Measurements from ENCODE around the gene NOXA1. TPM values are rescaled to one million over a fixed set of nuclear protein-coding genes. Genes with fewer than 3 reads are reported as not detected.

Gene NOXA1
- total and polyA plus RNA-seq, 9 of the 15 experiments (the other 6 are each of a cell fraction or from before 2014, with no cell fraction given), result 0.07 to 1.2 (median 0.20) TPM; not detected in 4

- DNase-seq (ENCODE audit: extremely low read depth in 1 of 4, low spot score in 3 of 4), result peak; percentile 88 to 94 (median 91)
- Histone ChIP-seq H3K4me1 (replicated peaks in 1 of 2; ENCODE audit: control insufficient read depth in 2 of 2, insufficient read depth in 2 of 2, low read length in 2 of 2) (peaks cover 14 to 79% of the 10 kb centered on the region in 2 experiments; a peak in 4 of 5 replicates), H2AFZ (ENCODE audit: low read depth, low read length) (peak overlapping the region; percentile 74), H3K36me3 (ENCODE audit: control insufficient read depth, insufficient read depth, low read length) (no peaks in the 10 kb centered on the region), H4K20me1 (replicated peaks; ENCODE audit: control insufficient read depth, insufficient read depth, low read length) (no peaks in the 10 kb centered on the region), H3K27me3 (ENCODE audit: control insufficient read depth in 2 of 2, insufficient read depth in 2 of 2, low read length in 2 of 2) (no peaks in the 10 kb centered on the region), H3K4me3 (no peak overlapping the region; the same call in 1 of the 2 replicates), H3K79me2 (ENCODE audit: control insufficient read depth, insufficient read depth, low read length) (no peaks in the 10 kb centered on the region), H3K4me2 (ENCODE audit: insufficient read depth, low read length) (peak overlapping the region; percentile 50), H3K9me3 (replicated peaks; ENCODE audit: control insufficient read depth, insufficient read depth, low read depth, low read length) (no peaks in the 10 kb centered on the region), H3K9me1 (ENCODE audit: control insufficient read depth, insufficient read depth, low read length) (no peaks in the 10 kb centered on the region), H3K27ac (ENCODE audit: extremely low read depth, low read depth, low read length) (peak overlapping the region; percentile 78; the same call in 2 of the 3 replicates), H3K9ac (ENCODE audit: insufficient read depth in 1 of 2, low read depth in 2 of 2, low read length in 2 of 2) (peak overlapping the region; percentile 69 to 91)
- FAIRE-seq, result peak; percentile 94
- WGBS (ENCODE audit: insufficient coverage, low coverage, missing lambda C conversion rate), result 31% methylated on average over 36 of the region's 42 CpGs
- ChIA-PET CTCF (ENCODE audit: low intra/inter-chr PET ratio) (no interaction called here), POLR2A (interaction anchor here (1.0 to 3.5 kb wide), 4 partner anchors 8 to 197 kb away, joined by 3 to 21 read pairs (median 4); partner anchors contain the start of genes EXD3 and NOXA1)
- in situ Hi-C loops (cut with MboI) (no loop called here), intact Hi-C loops (cut with micrococcal nuclease) (no loop called here)
- no TSS peak for BruUV-seq (replicated peaks)
- peak; percentile 96 for ATAC-seq
- TF ChIP-seq FOXK2 (conservative IDR thresholded peaks at IDR 0.05 in 1 of 2, IDR thresholded peaks at IDR 0.05 in 1 of 2; ENCODE audit: low read depth in 2 of 2), result 0 out of 4 replicates have a peak, but pooled peaks of 1 of the 2 experiments have one; percentile 41
- no peak for TF ChIP-seq ID3 (CRISPR knock-in tag; IDR thresholded peaks at IDR 0.05)
- no peak for TF ChIP-seq ID3 (tag; IDR thresholded peaks at IDR 0.05)
- peak; percentile 79 for TF ChIP-seq HMGN3 (IDR thresholded peaks at IDR 0.05; ENCODE audit: borderline replicate concordance, extremely low read depth, insufficient read length, low read depth, low read length)
- peak; percentile 71 for TF ChIP-seq RBFOX2 (IDR thresholded peaks at IDR 0.05; ENCODE audit: low read depth, low read length)
- TF ChIP-seq ZFX (CRISPR knock-in tag; IDR thresholded peaks at IDR 0.05), result peak; percentile 80
- no peak for TF ChIP-seq KAT7 (CRISPR knock-in tag; IDR thresholded peaks at IDR 0.05; ENCODE audit: borderline replicate concordance)
- no peak for TF ChIP-seq THAP12 (CRISPR knock-in tag; IDR thresholded peaks at IDR 0.05)
- no peak for TF ChIP-seq CEBPG (CRISPR knock-in tag; IDR thresholded peaks at IDR 0.05)
- no peak for TF ChIP-seq CEBPG (tag; conservative IDR thresholded peaks at IDR 0.05 in 1 of 2, IDR thresholded peaks at IDR 0.05 in 1 of 2)
- TF ChIP-seq TFAP4 (CRISPR knock-in tag; IDR thresholded peaks at IDR 0.05; ENCODE audit: borderline replicate concordance), result peak; percentile 73
- no peak for TF ChIP-seq RFX7 (CRISPR knock-in tag; IDR thresholded peaks at IDR 0.05)
- no peak for TF ChIP-seq NR2C2 (CRISPR knock-in tag; IDR thresholded peaks at IDR 0.05)
- TF ChIP-seq NR2C2 (tag; IDR thresholded peaks at IDR 0.05), result peak; percentile 46; the same call in 1 of the 2 replicates
- peak; percentile 9 for TF ChIP-seq SAP30 (IDR thresholded peaks at IDR 0.05; ENCODE audit: borderline replicate concordance, insufficient read depth, low read depth, low read length, poor library complexity, severe bottlenecking)
- peak; percentile 38 for TF ChIP-seq NEUROD1 (IDR thresholded peaks at IDR 0.05; ENCODE audit: borderline replicate concordance, low read depth, low read length, partially characterized antibody)
- no peak for TF ChIP-seq ESRRB (CRISPR knock-in tag; IDR thresholded peaks at IDR 0.05; ENCODE audit: borderline replicate concordance)
Observed at GRCh38 chr9:137435980-137436760, 13.0 kb downstream of the NOXA1 start.
